HT-29 (cell line): ENCODE data around the gene ASPM. TPM values are rescaled to one million over a fixed set of nuclear protein-coding genes. Genes with fewer than 3 reads are reported as not detected.

ENCODE experiments used
- DNase-seq: peaks from one replicate; pipeline ENCODE4 v3.0.0-alpha.2; 2015; ENCODE audit warnings: low spot score
- total RNA-seq: library from RNA; depleted of rRNA; stranded (reverse); fragments of >200 nt; shearing (Covaris generic); gene quantifications from 2 replicates; pipeline ENCODE4 v1.2.3, GENCODE V29; 2014; rRNA removed

Gene ASPM
- total RNA-seq = 23.0 and 23.5 TPM in 2 replicates

DNA sequence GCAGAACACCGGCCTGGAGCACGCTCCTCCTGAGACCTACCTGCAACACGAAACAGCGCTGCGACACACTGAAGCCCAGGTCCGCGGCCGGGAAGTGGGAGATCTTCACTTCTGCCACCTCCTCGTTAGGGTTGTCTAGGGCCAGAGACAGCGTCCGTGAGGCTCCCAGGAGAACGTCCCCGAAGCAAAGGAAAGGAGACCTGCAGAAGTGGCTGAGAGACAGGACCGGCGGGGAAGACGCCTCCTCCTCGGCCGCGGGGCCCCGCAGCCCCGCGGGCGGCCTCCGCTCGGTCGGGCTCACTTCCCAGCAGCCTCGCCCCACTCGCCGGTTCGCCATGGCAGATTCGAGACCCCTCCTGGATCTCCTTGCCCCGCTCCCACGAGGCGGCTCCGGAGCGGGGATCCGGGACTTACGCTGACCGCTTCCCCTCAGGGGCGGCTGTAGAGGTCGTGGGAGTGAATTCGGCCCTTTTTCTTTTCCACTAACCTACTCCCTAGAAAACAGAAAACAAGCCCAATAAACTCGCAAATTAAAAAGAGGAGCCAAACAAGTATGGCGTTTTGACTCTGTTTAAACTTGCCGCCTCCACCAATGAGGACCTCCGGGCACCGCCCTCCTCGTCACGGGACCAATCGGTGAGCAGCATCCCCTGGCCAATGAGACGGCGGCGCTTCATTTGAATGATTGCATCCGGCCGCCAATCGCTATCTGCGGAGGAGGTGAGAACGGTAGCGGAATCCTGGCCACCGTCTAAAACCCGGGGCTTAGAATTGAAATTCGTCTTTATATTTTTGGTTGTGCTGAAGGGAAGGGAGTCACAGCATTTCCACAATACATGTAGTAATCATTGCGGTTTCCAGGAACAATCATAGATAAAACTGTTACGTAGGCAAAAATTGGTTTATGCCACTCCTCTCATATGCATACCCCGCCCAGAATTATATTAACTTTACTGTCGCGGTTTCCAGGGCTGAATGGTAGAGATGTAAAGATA lies at the start of gene ASPM:
ASPM (minus strand) TSS at position 569 of the 995 bp plus-strand sequence; CDS start at position 337, 232 bp downstream.
- DNase-seq = peak; percentile 95

GRCh38 chr1:197195100-197195499 lies 48.6 kb upstream of the ASPM start:
- no peak for DNase-seq

- DNase-seq = no peak
These were observed 37.7 kb upstream of the ASPM start for GRCh38 chr1:197184190-197184589.

GRCh38 chr1:197183195-197183748 lies 36.8 kb upstream of the ASPM start:
- no peak for DNase-seq

GRCh38 chr1:197182716-197183115 lies 36.2 kb upstream of the ASPM start:
- no peak for DNase-seq

DNA sequence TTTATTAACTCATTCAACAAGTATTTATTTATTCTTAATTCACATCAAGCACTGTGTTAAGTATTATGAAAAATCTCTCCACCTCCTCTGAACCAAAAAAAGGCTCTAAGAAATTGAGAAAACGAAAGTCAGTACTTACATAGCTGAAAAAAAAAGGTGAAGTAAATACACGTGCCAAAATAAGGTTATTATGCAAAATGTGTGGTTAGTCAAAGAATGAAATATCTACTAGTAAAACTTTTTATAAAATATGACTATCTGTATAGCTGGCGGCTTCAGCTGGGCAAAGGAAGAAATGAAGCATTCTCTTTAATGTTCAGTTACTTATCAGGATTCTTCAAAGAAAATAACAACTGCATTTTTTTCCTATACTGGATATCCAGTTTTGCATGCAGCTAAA lies 35.5 kb upstream of the ASPM start:
- DNase-seq = no peak

DNA sequence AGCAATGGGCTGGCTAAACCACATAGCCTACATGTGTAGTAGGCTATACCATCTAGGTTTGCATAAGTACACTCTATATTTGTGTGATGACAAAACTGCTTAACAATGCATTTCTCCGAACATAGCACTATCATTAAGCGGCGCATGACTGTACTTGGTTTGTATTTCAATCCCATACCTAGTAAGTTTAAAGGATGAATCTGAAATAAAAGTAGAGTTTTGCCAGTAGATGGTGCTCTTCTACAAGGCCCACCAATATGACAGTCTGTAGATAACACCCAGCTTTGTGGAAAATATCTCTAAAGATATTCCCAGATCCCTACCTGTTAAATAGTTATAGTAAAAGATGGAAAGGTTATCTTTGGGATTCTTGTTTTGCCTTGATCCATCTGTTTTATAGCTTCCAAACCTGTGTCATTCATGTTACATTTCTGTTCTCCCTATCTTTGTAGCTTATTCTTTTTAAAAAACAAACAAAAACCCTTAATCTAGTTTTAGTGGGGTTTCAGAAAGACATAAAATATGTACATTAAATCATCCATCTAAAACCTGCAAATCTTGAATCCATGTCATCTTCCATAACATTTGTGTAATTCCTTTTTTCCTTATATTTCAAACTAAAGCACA lies 33.9 kb upstream of the ASPM start:
- peak; percentile 43 for DNase-seq

DNA sequence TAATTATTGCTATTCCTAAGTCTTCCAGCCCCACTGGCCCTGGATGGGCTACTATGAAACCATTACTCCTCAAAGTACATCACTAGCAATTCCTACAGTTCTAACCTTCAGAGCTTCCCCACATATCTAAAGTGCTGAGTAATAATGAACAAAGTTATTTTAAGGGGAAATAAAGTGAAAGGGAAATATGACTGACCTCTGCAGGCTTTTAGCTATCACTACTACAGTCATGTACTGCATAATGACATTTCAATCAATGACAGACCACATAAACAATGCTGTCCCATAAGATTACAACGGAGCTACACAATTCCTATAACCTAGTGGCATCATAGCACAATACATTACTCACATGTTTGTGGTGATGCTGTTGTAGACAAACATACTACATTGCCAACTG lies 32.5 kb upstream of the ASPM start:
- DNase-seq = no peak

DNA sequence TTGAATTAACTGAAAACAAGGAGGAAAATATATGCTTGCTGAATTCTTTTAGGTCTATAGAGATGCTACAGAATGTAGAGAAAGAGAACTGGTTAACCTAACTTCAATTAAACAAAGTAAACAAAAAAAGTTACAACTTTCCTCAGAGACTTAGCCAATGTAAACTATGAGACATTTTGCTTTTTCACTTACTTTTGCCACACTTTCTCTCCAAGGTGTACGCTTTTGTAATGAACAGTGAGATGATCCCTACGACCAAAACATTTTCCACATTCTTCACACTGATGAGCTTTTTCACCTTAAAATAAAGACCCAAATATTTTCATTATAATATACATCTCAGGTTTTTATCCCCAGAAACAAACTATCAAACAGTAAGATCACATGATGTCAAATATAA lies 28.3 kb upstream of the ASPM start:
- DNase-seq = no peak

- DNase-seq = peak; percentile 44
These were observed 27.4 kb upstream of the ASPM start for GRCh38 chr1:197173571-197174507.

DNA sequence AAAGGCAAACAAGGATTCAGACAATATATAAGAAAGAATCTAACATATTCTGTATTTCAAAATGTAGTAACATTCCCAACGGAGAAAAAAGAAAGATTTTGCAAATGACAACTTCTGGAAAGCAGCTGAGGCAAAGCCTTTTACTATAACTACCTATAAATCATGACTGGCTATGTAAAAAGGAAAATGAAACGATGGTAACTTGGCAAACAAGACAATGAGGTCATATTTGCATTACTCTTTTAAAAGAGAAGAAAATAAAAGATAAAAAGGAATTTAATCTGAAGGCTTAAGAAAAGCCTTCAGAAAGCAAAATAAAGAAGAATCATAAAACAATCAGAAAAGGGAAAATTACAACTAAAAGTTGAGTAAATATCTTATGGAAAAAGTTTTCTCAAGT lies 25.1 kb upstream of the ASPM start:
- no peak for DNase-seq

GRCh38 chr1:197170538-197170937 lies 24.1 kb upstream of the ASPM start:
- DNase-seq = peak; percentile 10

GRCh38 chr1:197159461-197159860 lies 13.0 kb upstream of the ASPM start:
- no peak for DNase-seq

- DNase-seq = no peak
These were observed 10.2 kb upstream of the ASPM start for GRCh38 chr1:197156692-197157091.

GRCh38 chr1:197152662-197153061 lies 6.2 kb upstream of the ASPM start:
- DNase-seq = no peak

GRCh38 chr1:197151185-197151584 lies 4.7 kb upstream of the ASPM start:
- DNase-seq = no peak

- no peak for DNase-seq
These were observed 4.0 kb upstream of the ASPM start for GRCh38 chr1:197150336-197151005.

- no peak for DNase-seq
These were observed 2.9 kb upstream of the ASPM start for GRCh38 chr1:197149340-197149739.

DNA sequence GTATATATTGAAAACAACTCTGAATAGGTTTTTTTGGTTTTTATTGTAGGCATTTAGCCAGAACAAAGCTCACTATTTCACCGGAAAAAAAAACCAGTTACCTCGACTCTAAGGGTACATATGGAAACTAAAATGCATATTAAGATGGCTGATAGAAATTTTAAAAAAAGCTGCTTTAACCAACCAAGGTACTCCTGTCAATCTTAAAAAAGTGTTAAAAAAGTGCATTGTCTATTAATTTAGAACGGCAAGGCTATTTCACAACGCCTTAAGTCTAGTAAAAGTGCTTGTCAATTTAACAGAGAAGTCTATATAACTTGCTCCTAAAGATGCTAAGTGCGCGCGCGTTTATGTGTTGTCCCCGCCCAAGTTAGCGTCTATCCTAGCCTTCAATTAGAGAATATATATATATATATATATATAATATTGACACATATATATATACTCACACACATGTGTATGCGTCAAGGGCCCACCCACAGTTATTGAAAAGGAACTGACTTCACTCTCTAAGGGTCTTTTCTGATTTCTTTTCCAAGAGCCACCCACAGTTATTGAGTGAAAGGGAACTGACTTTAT lies 934 bp downstream of the ASPM start:
- DNase-seq = peak; percentile 12

DNA sequence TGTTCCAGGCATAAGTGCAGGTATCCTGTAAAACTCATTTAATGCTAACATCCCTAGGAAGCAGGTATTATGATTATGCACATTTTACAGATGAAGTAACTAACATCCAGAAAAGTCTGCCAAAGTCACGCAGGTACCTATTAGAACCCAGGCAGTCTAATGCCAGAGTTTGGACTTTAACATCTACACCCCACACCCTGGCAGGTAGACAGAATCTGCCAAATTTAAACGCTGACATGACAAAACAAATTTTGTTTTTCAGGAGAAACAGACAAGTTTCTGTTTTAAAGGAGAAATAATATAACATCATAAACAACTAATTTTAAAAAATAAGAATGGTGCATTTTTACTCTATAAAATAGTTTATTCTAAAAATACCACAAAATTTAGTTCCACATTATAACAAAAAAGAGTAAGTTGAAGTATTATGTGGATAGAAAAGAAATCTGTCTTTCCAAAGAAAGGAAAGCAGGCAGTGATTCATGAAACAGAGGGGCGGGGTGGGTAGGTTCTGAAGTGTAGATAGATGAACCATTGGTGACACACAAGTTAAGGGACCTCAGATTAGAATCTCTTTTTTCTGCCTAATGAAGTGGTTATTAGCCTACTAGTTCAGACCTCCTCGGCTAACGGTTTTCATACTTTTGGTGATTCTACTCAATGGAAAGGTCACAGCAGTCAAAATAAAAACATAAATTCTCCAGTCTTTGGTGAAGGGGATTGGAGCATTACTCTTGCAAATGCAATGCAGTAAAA lies 1.7 kb downstream of the ASPM start:
- DNase-seq = peak; percentile 21
